SU-DHL-6 (cell line): ENCODE results near the gene TRIM49D2.
"Not testable (repeated sequence)": the region's sequence is repeated elsewhere in the genome, so short reads cannot be mapped to it uniquely, and the experiment has no call there.

Experiments
- H2AFZ ChIP-seq: fragments of 200-600 bp; sonication (generic); 2 replicates; pipeline ENCODE4 v1.6.1; 2014; ENCODE audit warnings: low read depth, mild to moderate bottlenecking, moderate library complexity, mixed read lengths, antibody characterized with exemption, low read length; ENCODE audit not compliant: severe bottlenecking
- H3F3A ChIP-seq: fragments of 200-600 bp; shearing (Covaris generic); 2 replicates; pipeline ENCODE4 v1.6.0; 2016; ENCODE audit warnings: antibody characterized with exemption, mild to moderate bottlenecking; ENCODE audit not compliant: insufficient read depth
- H3K27ac ChIP-seq: fragments of 200-600 bp; sonication (generic); 2 replicates; pipeline ENCODE4 v1.5.1; 2016; ENCODE audit warnings: low read depth, mild to moderate bottlenecking, low read length, moderate library complexity, mixed read lengths
- H3K27me3 ChIP-seq: fragments of 200-600 bp; sonication (generic), shearing (Covaris generic); 2 replicates; pipeline ENCODE4 v1.6.0; 2014; ENCODE audit warnings: mild to moderate bottlenecking, low read length
- H3K36me3 ChIP-seq: fragments of 200-600 bp; sonication (generic); 2 replicates; pipeline ENCODE4 v1.6.1; 2014; ENCODE audit warnings: mild to moderate bottlenecking, low read length, mixed read lengths
- H3K4me2 ChIP-seq: fragments of 300-600, 200-600 bp; shearing (Covaris generic), sonication (generic); 2 replicates; pipeline ENCODE4 v1.6.0; 2014; ENCODE audit warnings: low read length, low read depth, mild to moderate bottlenecking; ENCODE audit not compliant: poor library complexity, severe bottlenecking
- H3K4me3 ChIP-seq: fragments of 200-600 bp; sonication (generic); 2 replicates; pipeline ENCODE4 v1.5.1; 2014; ENCODE audit warnings: antibody characterized with exemption, low read length, mild to moderate bottlenecking, mixed read lengths; ENCODE audit not compliant: insufficient read depth, poor library complexity, severe bottlenecking
- H3K79me2 ChIP-seq: fragments of 200-600 bp; sonication (generic); 2 replicates; pipeline ENCODE4 v1.6.1; 2014; ENCODE audit warnings: mild to moderate bottlenecking, low read length, moderate library complexity; ENCODE audit not compliant: insufficient read depth
- H3K9ac ChIP-seq: fragments of 200-600 bp; sonication (generic); 2 replicates; pipeline ENCODE4 v1.7.0; 2014; ENCODE audit warnings: mild to moderate bottlenecking, low read length
- H3K9me2 ChIP-seq: fragments of 200-600 bp; sonication (generic); replicated peaks from 2 replicates; pipeline ENCODE4 v1.6.1; 2014; ENCODE audit warnings: low read length; ENCODE audit not compliant: insufficient read depth
- H3K9me3 ChIP-seq: fragments of 200-600 bp; sonication (generic); 2 replicates; pipeline ENCODE4 v1.6.1; 2014; ENCODE audit warnings: low read length, mixed read lengths; ENCODE audit not compliant: insufficient read depth
- H4K20me1 ChIP-seq: fragments of 200-600 bp; sonication (generic); 2 replicates; pipeline ENCODE4 v1.6.1; 2014; ENCODE audit warnings: low read depth, mild to moderate bottlenecking, antibody characterized with exemption, low read length, moderate library complexity, mixed read lengths
- CTCF ChIP-seq: fragments of 200-600 bp; sonication (generic); IDR thresholded peaks from one replicate; pipeline ENCODE4 v1.5.1; 2017; ENCODE audit warnings: antibody characterized with exemption, mild to moderate bottlenecking, low read length, moderate library complexity; ENCODE audit not compliant: insufficient read depth, poor library complexity, severe bottlenecking
- EZH2phosphoT487 ChIP-seq: fragments of 200-600 bp; sonication (generic), shearing (Covaris generic); conservative IDR thresholded peaks from 2 replicates; pipeline ENCODE4 v1.6.1; 2018; ENCODE audit warnings: mild to moderate bottlenecking, antibody characterized with exemption, low read length, moderate library complexity, mixed read lengths

TRIM49D2 gene

GRCh38 chr11:89923764-89924163, at the start of gene TRIM49D2:
TSS of gene TRIM49D2 (plus strand) at chr11:89924064. CDS start at chr11:89926762, 2,698 bp downstream.
- not testable (repeated sequence) for H3K9ac ChIP-seq, H3K36me3 ChIP-seq, H4K20me1 ChIP-seq, H3K9me3 ChIP-seq, H3K79me2 ChIP-seq, H3K4me2 ChIP-seq, H2AFZ ChIP-seq, H3K4me3 ChIP-seq, H3K9me2 ChIP-seq, H3F3A ChIP-seq, H3K27me3 ChIP-seq, H3K27ac ChIP-seq

- not testable (repeated sequence) for H3F3A ChIP-seq, H3K4me3 ChIP-seq, H3K27ac ChIP-seq, H4K20me1 ChIP-seq, H3K4me2 ChIP-seq, H2AFZ ChIP-seq, H3K9me3 ChIP-seq, H3K9ac ChIP-seq, H3K27me3 ChIP-seq, H3K9me2 ChIP-seq, H3K36me3 ChIP-seq, H3K79me2 ChIP-seq
Measured at GRCh38 chr11:89877511-89877910, 46.4 kb upstream of the TRIM49D2 start.

GRCh38 chr11:89893245-89893644, 30.6 kb upstream of the TRIM49D2 start:
- H3K36me3 ChIP-seq, H3K27me3 ChIP-seq, H3K9ac ChIP-seq, H3K4me3 ChIP-seq, H2AFZ ChIP-seq, H3K79me2 ChIP-seq, H3K27ac ChIP-seq, H3F3A ChIP-seq, H3K4me2 ChIP-seq, H4K20me1 ChIP-seq, H3K9me2 ChIP-seq, H3K9me3 ChIP-seq: not testable (repeated sequence)

- not testable (repeated sequence) for H2AFZ ChIP-seq, H3K9me3 ChIP-seq, H3K27ac ChIP-seq, H3K36me3 ChIP-seq, H4K20me1 ChIP-seq, H3K4me3 ChIP-seq, H3K9ac ChIP-seq, H3K79me2 ChIP-seq, H3K9me2 ChIP-seq, H3K27me3 ChIP-seq, H3K4me2 ChIP-seq, H3F3A ChIP-seq
Measured at GRCh38 chr11:89900809-89901208, 23.1 kb upstream of the TRIM49D2 start.

- TF ChIP-seq CTCF, result no peak
- no peak for TF ChIP-seq EZH2phosphoT487
- H3F3A ChIP-seq, result no peaks in the 10 kb centered on the region
Measured at GRCh38 chr11:89922195-89922660, 1.6 kb upstream of the TRIM49D2 start, which contains the start of gene TRIM49D1. TSS of gene TRIM49D1 (minus strand) at chr11:89922245. CDS start at chr11:89917710, 4,535 bp downstream.

GRCh38 chr11:89960833-89961232, 37.0 kb downstream of the TRIM49D2 start:
- not testable (repeated sequence) for H3K27me3 ChIP-seq, H3K9me2 ChIP-seq, H3K9me3 ChIP-seq, H3F3A ChIP-seq, H2AFZ ChIP-seq, H4K20me1 ChIP-seq, H3K79me2 ChIP-seq, H3K4me3 ChIP-seq, H3K9ac ChIP-seq, H3K36me3 ChIP-seq, H3K27ac ChIP-seq, H3K4me2 ChIP-seq

More at GRCh38 chr11:89922195-89922660, 1.6 kb upstream of the TRIM49D2 start, which contains the start of gene TRIM49D1:
- Histone ChIP-seq H3K36me3 (no peaks in the 10 kb centered on the region), H3K4me3 (no peak within 1 kb of the TSS), H3K9ac (no peak within 1 kb of the TSS), H3K27ac (no peak within 1 kb of the TSS), H2AFZ (no peak within 1 kb of the TSS), H3K79me2 (no peaks in the 10 kb centered on the region), H3K4me2 (no peak within 1 kb of the TSS), H3K9me3 (no peaks in the 10 kb centered on the region), H3K27me3 (no peaks in the 10 kb centered on the region), H3K9me2 (no peaks in the 10 kb centered on the region), H4K20me1 (no peaks in the 10 kb centered on the region)

GRCh38 chr11:89965737-89966136, 41.9 kb downstream of the TRIM49D2 start, which contains the start of gene TRIM64:
TSS of gene TRIM64 (plus strand) at chr11:89966037. CDS start at chr11:89968504, 2,467 bp downstream.
- H3K27ac ChIP-seq, H3K79me2 ChIP-seq, H3K9ac ChIP-seq, H3K9me3 ChIP-seq, H3K4me3 ChIP-seq, H3K36me3 ChIP-seq, H3K9me2 ChIP-seq, H4K20me1 ChIP-seq, H3F3A ChIP-seq, H3K27me3 ChIP-seq, H2AFZ ChIP-seq, H3K4me2 ChIP-seq: not testable (repeated sequence)
